ENCODE measurements around the gene ARIH2. TPM values are rescaled to one million over a fixed set of nuclear protein-coding genes. Genes with fewer than 3 reads are reported as not detected.

The ARIH2 gene
- total RNA-seq, 2 experiments from 2014 or later: 102 to 112 TPM

DNA sequence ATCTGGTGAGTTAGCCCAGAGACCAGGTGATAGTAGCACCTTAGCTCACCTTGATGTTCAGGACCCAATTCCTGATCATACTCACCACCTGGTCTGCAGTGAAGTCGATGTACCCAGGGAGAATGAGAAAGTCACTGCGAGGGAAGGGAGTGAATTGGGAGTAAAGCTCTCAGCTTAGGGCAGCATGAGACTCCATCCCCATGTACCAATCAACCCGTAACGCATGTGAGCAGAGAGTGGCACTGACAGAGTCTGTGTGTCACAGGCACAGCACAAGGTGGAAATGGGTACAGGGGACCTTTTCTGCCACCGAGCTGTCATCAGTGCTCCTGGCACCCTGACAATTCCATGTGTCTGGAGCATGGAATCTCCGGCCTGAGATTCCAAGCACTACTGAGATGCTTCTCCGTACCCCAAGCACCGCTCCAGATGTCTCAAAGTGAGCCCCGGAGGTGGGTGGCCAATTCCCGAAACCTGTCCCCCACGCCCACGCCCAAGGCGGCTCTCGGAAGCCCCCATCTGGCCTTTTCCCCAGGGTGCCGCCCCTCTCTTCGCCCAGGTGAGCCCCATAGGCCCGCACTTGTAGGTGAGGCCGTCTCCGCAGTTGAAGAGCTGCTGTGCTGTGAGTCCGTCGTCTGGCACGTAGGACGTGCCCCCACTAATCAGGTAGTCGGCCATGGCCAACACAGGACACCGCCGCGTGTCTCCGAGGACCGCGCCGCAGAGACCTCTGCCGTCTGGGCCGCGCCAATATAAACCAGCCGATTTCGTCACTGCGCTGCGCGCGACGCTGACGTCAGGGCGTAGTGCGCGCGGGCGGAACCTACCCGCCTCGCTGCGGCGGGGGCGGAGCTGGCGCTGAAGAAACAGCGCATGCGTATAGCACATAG lies 110.3 kb downstream of the ARIH2 start, which contains the start of gene IMPDH2:
IMPDH2 (minus strand) TSS at position 726 of the 890 bp plus-strand sequence; CDS start at position 678, 48 bp downstream.
- peaks cover 53% of the 10 kb centered on the region for H3K4me1 Mint-ChIP-seq (ENCODE audit: low read depth)
- peak; percentile 95 for ATAC-seq

DNA sequence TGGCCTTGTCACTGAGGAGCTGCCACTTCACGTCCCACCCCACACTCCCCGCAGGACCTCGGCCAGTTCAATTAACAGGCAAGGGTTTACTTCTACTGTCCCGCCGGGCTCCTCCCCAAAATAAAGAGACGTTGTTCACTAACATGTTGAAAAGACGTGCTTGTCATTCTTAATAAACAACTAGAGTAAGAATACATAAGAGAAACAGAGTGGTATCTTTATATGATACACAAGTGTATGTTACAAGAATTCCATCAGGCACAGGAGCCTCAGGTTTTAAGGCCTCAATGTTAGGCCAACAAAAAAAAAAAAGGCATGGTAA lies 110.9 kb downstream of the ARIH2 start:
- Mint-ChIP-seq H3K27ac (peak overlapping the region; percentile 96), H3K27me3 (ENCODE audit: low read depth) (no peaks in the 10 kb centered on the region), H3K9me3 (ENCODE audit: insufficient read depth) (no peaks in the 10 kb centered on the region), H3K4me3 (peak overlapping the region; percentile 92), H3K4me1 (ENCODE audit: low read depth) (peaks cover 47% of the 10 kb centered on the region), H3K36me3 (ENCODE audit: low read depth) (peaks cover 76% of the 10 kb centered on the region)
- no peak for ATAC-seq
- no peak for DNase-seq
- CTCF ChIA-PET: interaction anchor here (1.0 to 2.2 kb wide), 5 partner anchors 12 to 64 kb away, joined by 3 to 23 read pairs (median 8); partner anchors contain the start of genes DALRD3, P4HTM and QRICH1
- POLR2A ChIA-PET: interaction anchor here (0.7 to 2.2 kb wide), 11 partner anchors 10 to 310 kb away, joined by 3 to 22 read pairs (median 4); partner anchors contain the start of genes DALRD3, P4HTM, QRICH1 and USP4

More for the DNA sequence above, 110.3 kb downstream of the ARIH2 start, which contains the start of gene IMPDH2:
- ChIA-PET POLR2A (interaction anchor here (0.7 to 2.2 kb wide), 13 partner anchors 10 to 312 kb away, joined by 3 to 22 read pairs (median 3); partner anchors contain the start of genes DALRD3, IP6K2, P4HTM and QRICH1), CTCF (interaction anchor here (0.8 to 2.2 kb wide), 7 partner anchors 9 to 65 kb away, joined by 3 to 23 read pairs (median 6); partner anchors contain the start of genes DALRD3, P4HTM and QRICH1)
- H3K27ac Mint-ChIP-seq: peak within 1 kb of the TSS; percentile 96
- no peaks in the 10 kb centered on the region for H3K9me3 Mint-ChIP-seq (ENCODE audit: insufficient read depth)
- H3K36me3 Mint-ChIP-seq (ENCODE audit: low read depth): peaks cover 80% of the 10 kb centered on the region
- peak; percentile 94 for DNase-seq
- peak within 1 kb of the TSS; percentile 92 for H3K4me3 Mint-ChIP-seq
- no peaks in the 10 kb centered on the region for H3K27me3 Mint-ChIP-seq (ENCODE audit: low read depth)

GRCh38 chr3:49030321-49030720 lies 111.7 kb downstream of the ARIH2 start:
- H3K36me3 Mint-ChIP-seq (ENCODE audit: low read depth): peaks cover 72% of the 10 kb centered on the region
- ATAC-seq: no peak
- POLR2A ChIA-PET: interaction anchor here (5.3 kb wide), 1 partner anchor 10 kb away, joined by 38 read pairs; the partner anchor contains the start of genes DALRD3 and NDUFAF3

DNA sequence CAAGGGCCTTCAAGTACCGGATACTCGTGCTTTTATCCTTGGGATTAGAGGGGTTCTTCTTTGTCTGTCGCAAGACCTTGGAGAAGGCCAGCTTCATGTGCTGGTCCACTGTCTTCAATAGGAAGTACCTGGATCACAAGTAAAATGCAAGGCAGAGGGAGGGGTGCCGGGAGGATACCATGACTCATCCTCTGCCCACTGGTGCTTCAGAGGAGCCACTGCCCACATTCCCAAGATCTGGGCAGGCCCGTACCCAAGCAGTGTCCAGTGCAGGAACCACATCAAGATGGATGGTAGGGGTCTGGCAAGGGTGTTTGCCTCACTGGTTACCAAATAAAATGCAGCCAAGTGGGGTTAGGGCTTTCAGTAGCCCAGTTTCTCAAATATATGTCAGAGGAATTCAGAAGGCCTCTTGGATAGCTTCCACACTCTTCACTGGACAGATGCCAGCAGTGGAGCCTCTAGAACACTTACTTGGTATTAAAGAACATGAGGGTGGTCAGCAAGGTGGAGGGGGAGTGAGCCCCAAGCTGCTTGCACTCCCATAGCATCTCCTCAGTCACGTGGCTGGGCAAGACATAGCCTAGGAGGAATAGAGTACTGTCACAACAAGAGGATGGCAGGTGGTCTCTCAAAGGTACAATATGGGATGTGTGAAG lies 114.1 kb downstream of the ARIH2 start:
- ChIA-PET CTCF (interaction anchor here (0.7 to 2.6 kb wide), 2 partner anchors 11 to 125 kb away, joined by 3 to 11 read pairs; partner anchors contain the start of gene NDUFAF3), POLR2A (interaction anchor here (0.7 to 5.3 kb wide), 3 partner anchors 12 to 26 kb away, joined by 3 to 38 read pairs (median 3); partner anchors contain the start of genes DALRD3, NDUFAF3 and WDR6)
- Mint-ChIP-seq H3K4me3 (no peak overlapping the region), H3K4me1 (ENCODE audit: low read depth) (peaks cover 19% of the 10 kb centered on the region), H3K27me3 (ENCODE audit: low read depth) (no peaks in the 10 kb centered on the region), H3K9me3 (ENCODE audit: insufficient read depth) (no peaks in the 10 kb centered on the region), H3K36me3 (ENCODE audit: low read depth) (peaks cover 60% of the 10 kb centered on the region), H3K27ac (no peak overlapping the region)
- DNase-seq: no peak
- ATAC-seq: no peak

More at GRCh38 chr3:49030321-49030720, 111.7 kb downstream of the ARIH2 start:
- H3K27me3 Mint-ChIP-seq (ENCODE audit: low read depth): no peaks in the 10 kb centered on the region
- CTCF ChIA-PET: interaction anchor here (1.6 to 2.6 kb wide), 2 partner anchors 9 to 23 kb away, joined by 5 to 11 read pairs; partner anchors contain the start of genes NDUFAF3 and WDR6
- no peak for DNase-seq
- H3K4me1 Mint-ChIP-seq (ENCODE audit: low read depth): peaks cover 41% of the 10 kb centered on the region
- H3K27ac Mint-ChIP-seq: peak overlapping the region; percentile 51
- H3K4me3 Mint-ChIP-seq: no peak overlapping the region
- no peaks in the 10 kb centered on the region for H3K9me3 Mint-ChIP-seq (ENCODE audit: insufficient read depth)

- no peak for DNase-seq
- Mint-ChIP-seq H3K27me3 (ENCODE audit: low read depth) (no peaks in the 10 kb centered on the region), H3K9me3 (ENCODE audit: insufficient read depth) (no peaks in the 10 kb centered on the region), H3K27ac (no peak overlapping the region), H3K36me3 (ENCODE audit: low read depth) (peaks cover 45% of the 10 kb centered on the region), H3K4me3 (no peak overlapping the region), H3K4me1 (ENCODE audit: low read depth) (peaks cover 4% of the 10 kb centered on the region)
- ChIA-PET POLR2A (interaction anchor here (1.1 to 5.3 kb wide), 2 partner anchors 14 to 28 kb away, joined by 4 to 38 read pairs; partner anchors contain the start of genes DALRD3, NDUFAF3 and WDR6), CTCF (interaction anchor here (1.5 kb wide), 1 partner anchor 13 kb away, joined by 5 read pairs; the partner anchor contains the start of gene NDUFAF3)
- ATAC-seq: no peak
Observed at GRCh38 chr3:49034650-49035049, 116.0 kb downstream of the ARIH2 start.

DNA sequence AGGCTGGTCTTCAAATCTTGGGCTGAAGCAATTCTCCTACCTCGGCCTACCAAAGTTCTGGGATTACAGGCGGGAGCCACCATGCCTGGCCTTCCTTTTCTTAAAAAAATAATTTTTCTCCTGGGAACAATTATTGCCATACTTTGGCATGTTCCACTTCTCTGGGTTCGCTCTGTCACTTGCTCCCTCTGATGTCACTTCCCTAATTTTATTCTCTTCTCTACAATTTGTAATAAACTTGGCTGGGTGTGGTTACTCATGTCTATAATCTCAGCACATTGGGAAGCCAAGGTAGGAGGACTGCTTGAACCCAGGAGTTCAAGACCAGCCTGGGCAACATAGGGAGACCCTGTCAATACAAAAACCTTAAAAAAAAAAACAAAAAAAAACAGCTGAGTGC lies 116.6 kb downstream of the ARIH2 start:
- ATAC-seq: no peak
- POLR2A ChIA-PET: interaction anchor here (1.1 to 5.3 kb wide), 2 partner anchors 15 to 28 kb away, joined by 4 to 38 read pairs; partner anchors contain the start of genes DALRD3, NDUFAF3 and WDR6
- no peak overlapping the region for H3K4me3 Mint-ChIP-seq
- H3K27me3 Mint-ChIP-seq (ENCODE audit: low read depth): no peaks in the 10 kb centered on the region
- CTCF ChIA-PET: interaction anchor here (1.5 kb wide), 1 partner anchor 13 kb away, joined by 5 read pairs; the partner anchor contains the start of gene NDUFAF3
- DNase-seq: no peak
- H3K4me1 Mint-ChIP-seq (ENCODE audit: low read depth): no peaks in the 10 kb centered on the region
- H3K36me3 Mint-ChIP-seq (ENCODE audit: low read depth): peaks cover 42% of the 10 kb centered on the region
- H3K27ac Mint-ChIP-seq: no peak overlapping the region
- no peaks in the 10 kb centered on the region for H3K9me3 Mint-ChIP-seq (ENCODE audit: insufficient read depth)

Small RNA genes lying within 50 kb of the gene (microRNA-seq; reads per million reads assigned to microRNA genes)
- gene MIR191: 21,496 reads per million, percentile 96 among the genes with 10 or more reads in this experiment
- gene MIR425: 5,980 reads per million, percentile 93 among the genes with 10 or more reads in this experiment

Other genes starting within 250 kb of the ARIH2 start
- gene NCKIPSD, start 232.9 kb upstream of the ARIH2 start, total RNA-seq: 10 to 100 TPM; 56.5 to 57.1 TPM
- 10 to 100 TPM; 49.6 to 50.4 TPM for gene IP6K2, start 201.6 kb upstream of the ARIH2 start, total RNA-seq
- 10 to 100 TPM; 35.9 to 40.2 TPM for gene PRKAR2A, start 71.0 kb upstream of the ARIH2 start, total RNA-seq
- 10 to 100 TPM; 29.9 to 33.1 TPM for gene SLC25A20, start 20.0 kb upstream of the ARIH2 start, total RNA-seq
- gene P4HTM, start 71.4 kb downstream of the ARIH2 start, total RNA-seq: 10 to 100 TPM; 35.2 to 39.6 TPM
- 100 to 1,000 TPM; 134 to 140 TPM for gene WDR6, start 88.5 kb downstream of the ARIH2 start, total RNA-seq
- gene DALRD3, start 99.7 kb downstream of the ARIH2 start, total RNA-seq: 10 to 100 TPM; 24.7 to 25.4 TPM
- 10 to 100 TPM; 92.1 to 93.7 TPM for gene NDUFAF3, start 103.3 kb downstream of the ARIH2 start, total RNA-seq
- 100 to 1,000 TPM; 227 to 229 TPM for gene IMPDH2, start 110.6 kb downstream of the ARIH2 start, total RNA-seq
- 100 to 1,000 TPM; 130 to 131 TPM for gene QRICH1, start 175.2 kb downstream of the ARIH2 start, total RNA-seq
- gene QARS1, start 185.9 kb downstream of the ARIH2 start, total RNA-seq: 100 to 1,000 TPM; 250 to 294 TPM
- gene USP19, start 202.0 kb downstream of the ARIH2 start, total RNA-seq: 10 to 100 TPM; 58.0 to 60.4 TPM
- gene LAMB2, start 214.2 kb downstream of the ARIH2 start, total RNA-seq: under 1 TPM in 1 of 2 experiments, not detected in 1; 0.29 TPM
- 10 to 100 TPM; 21.8 to 22.7 TPM for gene CCDC71, start 247.5 kb downstream of the ARIH2 start, total RNA-seq